ENCODE results near the gene CLEC6A. TPM values are rescaled to one million over a fixed set of nuclear protein-coding genes. Genes with fewer than 3 reads are reported as not detected.

Gene CLEC6A
- polyA plus RNA-seq, 1 donor from 2014 or later, result not detected

GRCh38 chr12:8513256-8513655 lies 57.5 kb downstream of the CLEC6A start, which contains the start of gene CLEC4D:
CLEC4D (plus strand) TSS chr12:8513503; CDS start chr12:8513733, 230 bp downstream.
- H3K9me3 Mint-ChIP-seq, result no peaks in the 10 kb centered on the region

GRCh38 chr12:8517971-8518370 lies 62.2 kb downstream of the CLEC6A start:
- Mint-ChIP-seq H3K4me3 (no peak overlapping the region), H3K27ac (no peak overlapping the region), H3K4me1 (no peaks in the 10 kb centered on the region), H3K36me3 (no peaks in the 10 kb centered on the region), H3K9me3 (no peaks in the 10 kb centered on the region), H3K27me3 (peaks cover 16% of the 10 kb centered on the region)

More at GRCh38 chr12:8513256-8513655, 57.5 kb downstream of the CLEC6A start, which contains the start of gene CLEC4D:
- no peak within 1 kb of the TSS for H3K4me3 Mint-ChIP-seq
- peaks cover 25% of the 10 kb centered on the region for H3K27me3 Mint-ChIP-seq
- H3K4me1 Mint-ChIP-seq, result peaks cover 10 to 17% (median 11%) of the 10 kb centered on the region in 3 donors
- H3K27ac Mint-ChIP-seq, result no peak within 1 kb of the TSS
- H3K36me3 Mint-ChIP-seq, result no peaks in the 10 kb centered on the region

GRCh38 chr12:8519171-8519570 lies 63.4 kb downstream of the CLEC6A start:
- Mint-ChIP-seq H3K4me3 (no peak overlapping the region), H3K4me1 (no peaks in the 10 kb centered on the region), H3K27me3 (peaks cover 16% of the 10 kb centered on the region), H3K9me3 (peaks cover 0 to 2% (median 0%) of the 10 kb centered on the region in 3 donors), H3K36me3 (no peaks in the 10 kb centered on the region), H3K27ac (no peak overlapping the region)

GRCh38 chr12:8527250-8528130 lies 71.7 kb downstream of the CLEC6A start:
- Mint-ChIP-seq H3K27ac (no peak overlapping the region), H3K27me3 (peaks cover 6% of the 10 kb centered on the region), H3K4me3 (no peak overlapping the region), H3K36me3 (no peaks in the 10 kb centered on the region), H3K9me3 (peaks cover 5 to 16% (median 5%) of the 10 kb centered on the region in 3 donors), H3K4me1 (peaks cover 0 to 5% (median 3%) of the 10 kb centered on the region in 3 donors)

Other genes starting within 250 kb of the CLEC6A start
- gene FAM90A1, start 228.3 kb upstream of the CLEC6A start, polyA plus RNA-seq, result not detected
- not detected for gene CLEC4D, start 57.5 kb downstream of the CLEC6A start, polyA plus RNA-seq
- not detected for gene CLEC4E, start 84.9 kb downstream of the CLEC6A start, polyA plus RNA-seq
- 2.1 TPM for gene AICDA, start 156.9 kb downstream of the CLEC6A start, polyA plus RNA-seq
- gene MFAP5, start 206.9 kb downstream of the CLEC6A start, polyA plus RNA-seq, result not detected
- gene RIMKLB, start 242.0 kb downstream of the CLEC6A start, polyA plus RNA-seq, result 10.9 TPM

All from IgD-negative memory B cell (primary cell).